DMS 273 treated with DMSO at 0.1 percent for 48 hours (cell line): ENCODE data around the gene PPP1R1B.
"Not testable (repeated sequence)": the region's sequence is repeated elsewhere in the genome, so short reads cannot be mapped to it uniquely, and the experiment has no call there.

Experiments
- DNase-seq: peaks from one replicate; lab custom pipeline; 2025; lab: John Stamatoyannopoulos, UW

The PPP1R1B gene

GRCh38 chr17:39626171-39627046, at the start of gene PPP1R1B:
PPP1R1B (plus strand) TSS chr17:39626952; CDS start chr17:39627393, 441 bp downstream.
- no peak for DNase-seq

DNA sequence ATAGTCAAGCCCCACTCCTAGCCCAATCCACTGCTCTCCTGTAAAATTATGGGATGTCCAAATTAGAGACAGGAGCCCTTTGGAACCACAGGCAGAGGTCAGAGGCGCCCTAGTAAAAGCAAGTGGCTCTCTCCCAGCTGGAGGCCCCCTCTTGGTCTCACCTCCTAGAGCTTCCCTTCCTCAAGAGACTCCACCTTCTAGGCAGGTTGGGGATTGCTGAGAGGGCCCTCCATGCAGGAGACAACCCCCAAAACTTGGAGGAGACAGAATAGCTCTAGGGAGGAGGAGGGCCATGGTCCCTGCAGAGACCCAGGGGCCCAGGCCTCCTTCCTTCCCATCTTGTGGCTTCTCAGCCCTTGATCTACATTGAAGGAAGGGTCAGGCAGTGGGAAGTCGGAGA, 48.5 kb upstream of the PPP1R1B start:
- DNase-seq, result no peak

- DNase-seq, result no peak
These were observed 47.3 kb upstream of the PPP1R1B start for GRCh38 chr17:39579318-39580081.

DNA sequence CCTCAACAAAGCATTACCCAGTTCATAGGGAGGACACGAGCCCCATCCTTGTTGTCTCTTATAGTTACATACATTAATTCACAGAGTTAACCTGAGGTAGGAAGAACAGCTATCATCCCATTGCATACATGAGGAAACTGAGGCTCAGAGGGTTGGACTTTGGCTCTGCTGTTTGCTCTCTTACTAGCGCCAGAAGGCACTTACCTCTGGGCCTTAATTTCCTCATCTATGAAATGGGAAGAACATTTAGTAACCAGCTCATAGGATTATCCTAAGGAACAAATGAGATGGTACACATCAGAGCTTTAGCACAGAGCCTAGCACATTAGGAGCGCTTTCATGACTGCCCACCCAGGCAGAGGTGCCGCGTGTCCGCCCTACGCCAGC, 46.7 kb upstream of the PPP1R1B start:
- no peak for DNase-seq

DNA sequence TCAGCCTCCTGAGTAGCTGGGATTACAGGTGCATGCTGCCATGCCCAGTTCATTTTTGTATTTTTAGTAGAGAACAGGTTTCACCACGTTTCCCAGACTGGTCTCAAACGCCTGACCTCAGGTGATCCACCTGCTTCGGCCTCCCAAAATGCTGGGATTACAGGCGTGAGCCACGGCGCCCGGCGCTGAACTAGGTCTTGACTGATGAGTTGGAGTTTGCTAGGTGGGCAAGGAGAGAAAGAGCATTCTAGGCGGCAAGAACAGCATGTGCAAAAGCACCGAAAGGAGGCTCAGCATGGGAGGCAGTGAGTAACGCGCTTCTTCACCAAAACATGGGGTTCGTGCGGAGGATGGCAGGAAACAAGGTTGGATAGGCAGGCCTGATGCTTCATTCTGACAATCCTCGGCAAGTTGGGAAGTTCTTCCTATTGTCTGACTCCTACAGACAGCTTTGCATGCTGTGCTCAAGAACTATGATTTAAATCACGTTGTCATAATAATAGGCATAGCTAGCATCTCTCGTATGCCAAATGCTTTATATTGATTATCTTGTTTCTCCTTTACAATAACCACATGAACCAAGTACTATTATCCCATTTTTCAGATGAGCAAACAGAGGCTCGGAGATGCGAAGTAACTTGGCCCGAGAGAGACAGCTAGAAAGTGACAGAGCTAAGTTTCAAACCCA, 45.5 kb upstream of the PPP1R1B start:
- DNase-seq, result no peak

GRCh38 chr17:39581759-39582085, 45.0 kb upstream of the PPP1R1B start:
- DNase-seq, result no peak

- DNase-seq, result no peak
These were observed 44.1 kb upstream of the PPP1R1B start for GRCh38 chr17:39582658-39583057.

DNA sequence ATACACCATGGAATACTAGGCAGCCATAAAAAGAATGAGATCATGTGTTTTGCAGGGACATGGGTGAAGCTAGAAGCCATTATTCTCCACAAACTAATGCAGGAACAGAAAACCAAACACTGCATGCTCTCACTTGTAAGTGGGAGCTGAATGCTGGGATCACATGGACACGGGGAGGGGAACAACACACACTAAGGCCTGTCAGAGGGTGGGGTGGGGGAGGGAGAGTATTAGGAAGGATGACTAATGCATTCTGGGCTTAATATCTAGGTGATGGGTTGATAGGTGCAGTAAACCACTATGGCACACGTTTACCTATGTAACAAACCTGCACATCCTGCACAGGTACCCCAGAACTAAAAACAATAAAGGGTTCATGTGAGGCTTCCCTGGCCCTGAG, 36.6 kb upstream of the PPP1R1B start:
- not testable (repeated sequence) for DNase-seq

GRCh38 chr17:39591958-39592954, 34.5 kb upstream of the PPP1R1B start:
- DNase-seq, result no peak

DNA sequence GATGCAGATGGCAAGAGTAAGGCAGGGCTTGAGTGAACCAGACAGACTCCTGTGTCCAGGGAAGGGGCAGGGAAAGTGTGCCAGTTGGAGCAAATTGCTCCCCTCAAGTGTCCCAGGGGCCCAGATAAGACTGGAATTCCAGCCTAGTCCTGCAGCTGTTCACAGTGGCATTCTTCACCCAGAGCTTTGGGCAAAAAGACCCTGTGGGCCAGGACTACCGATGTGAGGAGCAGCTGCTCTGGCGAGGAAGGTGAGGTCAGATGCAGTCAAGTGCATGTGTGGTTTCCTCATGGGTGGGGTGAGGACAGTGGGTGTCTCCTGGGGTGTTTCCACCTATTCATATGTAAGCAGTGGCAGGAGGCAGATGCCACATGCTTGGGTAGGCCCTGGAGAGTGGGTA, 33.4 kb upstream of the PPP1R1B start:
- no peak for DNase-seq

GRCh38 chr17:39595294-39595693, 31.5 kb upstream of the PPP1R1B start:
- DNase-seq, result no peak

DNA sequence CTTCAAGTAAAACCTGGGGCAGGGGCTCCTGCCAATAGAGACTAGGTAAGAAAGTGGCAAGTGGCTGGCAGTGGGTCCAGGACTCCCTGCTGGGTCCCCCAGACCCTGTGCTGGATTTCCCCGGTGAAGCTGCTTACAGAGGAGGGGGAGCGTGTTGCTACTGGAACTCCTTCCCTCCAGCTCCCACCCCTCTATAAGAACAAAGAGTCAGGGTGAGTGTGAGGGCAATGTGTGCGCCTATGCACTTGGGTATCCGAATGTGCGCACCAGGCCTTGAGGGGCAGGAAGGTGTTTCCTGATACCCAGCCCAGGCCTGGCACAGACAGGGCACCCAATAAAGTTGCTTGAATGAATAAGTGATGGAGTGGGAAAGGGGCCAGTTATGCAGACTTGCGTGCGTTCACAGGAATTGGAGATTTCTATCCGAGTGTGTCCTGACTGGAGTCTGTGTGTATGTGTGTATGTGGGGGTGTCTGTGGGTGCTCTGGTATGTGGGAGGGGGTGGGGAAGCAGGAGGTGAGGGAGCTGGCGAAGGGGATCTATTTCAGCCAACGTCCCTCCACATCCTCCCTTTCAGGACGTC, 30.7 kb upstream of the PPP1R1B start:
- no peak for DNase-seq

DNA sequence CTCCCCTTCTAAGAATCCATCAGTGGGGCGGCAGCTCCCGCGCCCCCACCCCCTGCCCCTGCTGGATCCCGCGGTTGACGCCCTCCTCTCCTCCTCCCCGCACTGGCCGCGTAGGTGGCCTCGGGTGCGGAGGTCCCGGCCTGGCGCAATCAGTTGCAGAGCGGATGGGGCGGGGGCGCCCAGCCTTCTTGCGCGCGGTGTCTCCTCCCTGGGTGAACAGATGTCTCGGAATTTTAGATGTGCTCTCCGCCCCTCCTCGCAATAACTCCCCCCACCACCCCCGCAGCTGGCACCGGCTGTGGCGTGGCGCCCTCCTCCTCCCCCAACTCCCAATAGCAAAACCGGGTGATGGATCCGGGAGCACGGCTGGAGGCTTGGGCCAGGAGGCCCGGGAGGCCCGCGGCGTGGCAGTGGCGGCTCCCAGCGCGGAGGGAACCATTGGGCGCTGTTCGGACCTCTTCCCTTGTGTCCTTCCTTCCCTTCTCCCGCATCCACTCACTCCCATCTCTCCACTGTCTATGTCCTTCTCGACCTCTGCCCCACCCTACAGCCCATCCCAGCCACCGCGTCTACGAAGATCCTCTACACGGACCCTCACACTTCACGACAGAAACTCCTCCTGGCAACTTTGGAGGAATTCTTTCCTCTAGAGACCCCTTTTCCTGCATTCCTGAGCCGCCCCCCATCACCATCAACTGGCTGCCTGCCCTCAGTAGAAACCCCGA, 30.0 kb upstream of the PPP1R1B start:
- peak; percentile 70 for DNase-seq

- peak; percentile 25 for DNase-seq
These were observed 29.2 kb upstream of the PPP1R1B start for GRCh38 chr17:39597372-39598046.

- no peak for DNase-seq
These were observed 28.7 kb upstream of the PPP1R1B start for GRCh38 chr17:39598047-39598481.

DNA sequence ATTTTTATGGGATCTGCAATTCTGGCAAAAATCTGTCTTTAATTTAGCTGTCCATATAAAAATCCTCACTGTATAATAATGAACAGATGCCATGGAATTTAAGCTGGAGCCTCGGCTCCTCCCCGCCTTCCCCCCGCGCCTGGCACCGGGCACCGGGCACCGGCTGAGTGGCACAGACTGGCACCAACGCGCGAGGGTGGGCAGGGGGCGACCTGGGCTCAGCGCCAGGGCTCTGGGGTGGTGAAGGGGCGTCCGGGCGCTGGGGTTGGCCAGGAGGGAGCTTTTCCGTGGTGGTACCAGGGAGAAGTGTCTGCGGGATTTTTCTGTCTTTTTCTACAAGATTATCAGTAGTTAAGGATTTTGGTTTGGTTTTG, 28.1 kb upstream of the PPP1R1B start:
- no peak for DNase-seq

DNA sequence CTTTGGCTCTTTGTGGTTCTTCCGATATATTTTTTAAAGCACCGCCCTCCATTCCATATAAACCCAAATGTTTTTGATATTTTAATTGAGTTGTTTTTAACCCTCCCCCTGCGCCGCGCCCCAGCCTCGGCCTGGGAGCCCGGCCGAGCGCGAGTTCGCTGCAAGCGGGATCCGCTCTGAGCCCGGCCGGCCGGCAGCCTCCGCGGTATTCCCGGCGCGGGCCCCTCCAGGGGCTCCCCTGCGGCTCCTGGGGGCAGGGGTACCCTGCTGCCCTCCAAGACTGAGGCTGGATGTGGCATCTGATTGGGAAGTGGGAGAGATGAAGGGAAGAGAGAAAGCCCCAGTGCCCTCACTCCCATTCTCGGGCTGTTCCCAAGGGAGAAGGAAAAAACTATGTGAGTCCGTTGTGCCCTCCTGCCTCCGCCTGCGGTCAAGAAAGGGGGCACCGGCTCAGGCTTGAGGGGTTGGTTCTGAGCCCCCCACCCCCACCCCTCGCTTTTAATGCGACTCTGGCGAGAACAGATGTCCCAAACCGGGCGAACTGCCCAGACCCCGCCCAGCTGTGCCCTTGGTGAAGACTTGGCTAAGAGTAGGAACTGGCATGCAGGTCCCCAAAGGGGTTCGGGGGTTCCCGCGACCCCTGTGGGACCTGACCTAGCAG, 27.6 kb upstream of the PPP1R1B start:
- DNase-seq, result peak; percentile 51

DNA sequence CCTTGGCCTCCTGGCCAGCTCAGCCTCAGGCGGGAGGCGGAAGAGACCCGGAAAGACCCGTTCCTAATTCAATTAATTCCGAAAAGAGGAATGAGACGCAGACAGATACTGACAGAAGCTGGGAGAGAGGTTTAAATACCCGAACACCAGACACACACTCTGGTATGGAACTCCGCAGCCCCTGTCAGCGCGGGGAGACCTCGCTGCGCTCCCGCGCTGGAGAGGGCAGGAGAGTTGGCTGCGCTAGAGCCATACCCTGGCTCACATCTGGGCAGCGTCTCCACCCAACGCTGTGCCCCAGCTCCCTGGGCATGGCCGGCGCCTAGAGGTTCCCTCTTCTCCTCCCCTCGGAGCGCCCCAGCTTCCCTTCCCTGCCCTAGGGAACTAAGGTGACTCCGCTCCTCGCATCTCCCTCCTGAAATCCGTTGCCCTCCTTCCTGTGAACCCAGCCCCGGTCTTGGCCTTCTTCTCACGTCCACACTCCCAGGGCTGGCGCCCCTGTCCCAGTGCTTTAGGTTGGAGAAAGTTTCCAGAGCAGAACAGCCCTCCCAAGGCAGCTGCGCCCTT, 27.0 kb upstream of the PPP1R1B start:
- DNase-seq, result no peak
